NCI-H510A (cell line): ENCODE results near the gene PXK.

Experiments
- DNase-seq: peaks from one replicate; lab custom pipeline; 2025; lab: John Stamatoyannopoulos, UW

PXK gene

GRCh38 chr3:58347984-58348383 lies 15.3 kb downstream of the PXK start:
- DNase-seq: no peak

DNA sequence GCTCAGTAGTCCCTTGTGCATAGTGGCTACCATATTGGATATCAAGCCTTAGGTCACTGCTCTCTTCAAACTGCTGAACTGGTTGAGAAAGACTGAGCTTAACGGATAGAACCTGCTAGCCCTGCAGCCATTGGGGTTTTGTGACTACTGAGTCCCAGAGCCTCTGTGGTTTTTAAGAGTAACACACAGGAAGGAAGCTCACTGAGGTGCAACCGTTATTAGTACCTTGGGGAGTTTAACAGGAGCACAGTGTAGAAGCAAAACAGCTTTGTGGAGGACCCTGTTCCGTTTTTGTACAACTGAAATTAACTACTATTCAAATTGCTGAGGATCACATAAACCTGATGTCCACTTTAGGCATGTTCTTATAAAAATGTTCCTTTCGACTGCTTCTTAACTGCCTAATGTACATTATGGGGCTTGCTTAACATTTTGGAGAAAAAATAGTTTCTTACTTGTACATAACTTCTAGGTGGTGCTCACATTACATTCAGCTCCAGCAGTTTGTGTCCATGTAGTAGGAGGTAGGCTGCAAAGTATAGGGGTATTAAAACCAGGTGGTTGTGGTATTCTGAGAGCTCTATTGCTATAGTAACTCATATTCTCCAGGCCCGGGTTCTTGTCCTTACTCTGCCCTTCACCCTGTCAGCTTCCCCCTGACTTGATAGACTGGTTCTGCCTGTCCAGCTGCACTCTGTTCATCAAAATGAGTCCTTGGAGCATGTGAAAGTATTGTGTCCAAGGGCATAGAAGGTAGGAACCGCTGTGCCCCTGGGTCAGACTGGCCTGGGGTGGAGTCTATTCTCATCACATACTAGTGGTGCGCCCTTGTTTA lies 17.3 kb downstream of the PXK start:
- no peak for DNase-seq

DNA sequence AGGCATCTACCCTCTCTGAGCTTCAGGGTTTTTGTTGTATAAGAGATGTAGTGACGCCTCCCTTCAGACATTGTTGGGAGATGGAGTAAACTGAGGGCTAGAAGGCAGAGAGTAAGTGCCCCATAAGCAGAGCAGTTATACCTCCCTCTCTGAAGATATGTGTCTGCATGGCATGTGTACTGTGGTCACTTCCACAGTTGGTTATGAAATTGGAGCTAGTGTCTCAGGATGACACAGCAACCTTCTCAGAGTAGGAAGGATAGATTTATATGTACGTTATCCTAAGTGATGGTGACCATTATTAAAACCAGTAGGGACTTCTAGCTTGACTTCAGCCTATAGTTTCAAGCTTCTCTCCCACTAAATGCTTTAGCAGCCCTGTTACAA lies 17.9 kb downstream of the PXK start:
- DNase-seq: no peak

DNA sequence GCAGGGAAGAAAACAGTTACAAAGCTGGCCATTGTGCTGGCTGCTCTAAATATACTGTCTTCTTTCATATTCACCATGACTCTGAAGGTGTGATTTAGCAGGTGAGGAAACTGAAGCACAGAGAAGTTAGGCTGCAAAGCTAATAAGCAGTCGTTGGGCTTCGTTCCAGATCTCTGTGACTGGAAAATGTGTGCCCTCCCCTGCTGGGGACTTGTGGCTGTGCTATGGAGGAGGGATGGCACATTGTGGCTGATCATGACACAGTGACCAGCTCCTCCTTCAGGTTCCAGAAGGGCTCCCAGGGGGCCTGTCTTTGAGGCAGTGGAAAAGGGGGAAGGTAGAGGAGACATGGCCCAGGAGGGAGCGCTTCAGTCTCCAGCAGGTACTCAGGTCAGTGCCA lies 19.2 kb downstream of the PXK start:
- no peak for DNase-seq

- DNase-seq: no peak
These were observed 19.9 kb downstream of the PXK start for GRCh38 chr3:58352626-58353025.

DNA sequence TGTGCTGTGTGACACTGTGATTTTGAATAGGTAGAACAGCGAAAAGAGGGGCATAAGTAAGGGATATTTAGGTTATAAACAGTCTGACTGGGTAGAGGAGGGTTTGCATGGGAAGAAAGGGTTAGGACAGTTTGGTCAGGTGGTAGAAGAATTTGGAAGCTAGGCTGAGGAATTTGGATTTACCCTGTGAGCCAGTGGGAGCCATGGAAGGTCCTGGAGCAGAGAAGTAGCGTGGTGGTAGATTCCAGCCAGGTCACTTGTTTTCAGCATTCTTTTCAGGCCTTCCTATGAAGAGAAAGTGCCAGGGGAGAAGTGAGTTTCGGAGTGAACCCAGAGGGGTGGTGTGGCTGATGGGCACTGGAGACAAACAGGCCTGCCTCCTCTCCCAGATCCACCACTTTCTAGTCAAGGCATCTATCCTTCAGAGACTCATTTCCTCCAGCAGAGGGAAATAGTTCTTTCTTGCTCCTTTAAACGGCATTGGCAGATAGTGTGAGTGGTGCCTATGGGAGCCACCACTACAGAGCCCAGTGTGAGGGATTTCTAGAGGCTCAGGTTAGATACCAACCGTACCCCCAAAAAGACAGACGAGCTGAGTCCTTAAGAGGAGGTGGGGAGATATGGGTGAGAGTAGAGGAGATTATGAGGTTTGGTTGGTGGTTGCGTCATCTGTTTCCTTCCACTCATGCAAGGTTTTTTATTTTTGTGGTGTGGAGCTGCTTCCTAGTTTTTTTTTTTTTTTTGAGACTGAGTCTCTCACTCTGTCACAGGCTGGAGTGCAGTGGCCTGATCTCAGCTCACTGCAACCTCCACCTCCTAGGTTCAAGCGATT lies 21.2 kb downstream of the PXK start:
- DNase-seq: no peak

GRCh38 chr3:58355179-58355578 lies 22.5 kb downstream of the PXK start:
- no peak for DNase-seq

DNA sequence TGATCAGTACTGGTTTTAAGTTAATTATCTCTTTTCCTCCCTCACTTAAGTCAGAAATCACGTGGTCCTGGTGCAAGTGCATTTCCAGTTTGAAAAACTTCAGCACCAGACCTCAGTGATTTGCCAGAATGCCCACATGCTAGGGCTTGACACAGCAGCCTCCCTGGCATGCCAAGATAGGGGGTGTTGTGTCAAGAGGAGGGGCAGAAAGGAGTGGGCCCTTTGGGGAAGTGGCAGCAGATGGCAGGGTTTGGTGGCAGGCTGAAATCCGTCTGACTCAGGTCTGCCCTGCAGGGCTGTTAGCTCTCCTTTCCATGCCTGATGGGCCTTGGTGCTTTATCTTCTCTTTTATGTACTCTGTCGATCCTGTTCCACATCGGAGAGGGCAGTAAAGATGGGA lies 23.4 kb downstream of the PXK start:
- no peak for DNase-seq

- DNase-seq: no peak
These were observed 24.7 kb downstream of the PXK start for GRCh38 chr3:58357402-58357801.

DNA sequence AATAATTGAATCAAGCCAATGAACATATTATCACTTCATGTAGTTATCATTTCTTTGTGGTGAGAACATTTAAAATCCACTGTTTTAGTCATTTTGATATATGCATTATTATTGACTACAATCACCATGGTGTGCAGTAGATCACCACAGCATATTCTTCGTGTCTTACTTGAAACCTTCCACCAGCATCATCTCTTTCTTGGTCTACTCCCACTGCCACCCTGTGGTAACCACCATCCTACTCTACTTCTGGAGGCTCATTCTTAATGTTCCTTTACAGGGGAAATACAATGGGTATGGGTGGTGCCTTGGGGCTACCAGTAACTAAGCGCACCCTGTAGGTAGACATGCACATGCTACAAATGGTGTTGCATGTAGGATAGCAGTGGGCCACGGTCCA lies 25.4 kb downstream of the PXK start:
- DNase-seq: no peak

DNA sequence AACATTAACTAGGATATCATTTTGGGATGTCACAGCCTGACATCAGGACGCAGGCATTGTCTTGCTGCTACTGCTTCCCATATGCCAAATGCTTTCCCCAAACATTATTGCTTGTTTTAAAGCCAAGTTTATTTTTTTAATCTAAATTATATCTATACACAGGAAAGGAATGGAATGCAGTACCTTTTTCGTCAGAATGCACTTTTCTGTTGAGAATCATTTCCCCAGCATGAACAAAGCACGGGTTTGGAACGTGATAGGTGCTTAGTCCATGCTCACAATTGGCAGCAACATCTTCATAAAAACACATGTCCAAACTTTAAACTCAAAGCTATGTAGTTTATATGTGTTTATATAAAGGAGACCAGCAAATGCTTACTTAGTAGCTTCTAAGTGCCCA lies 26.1 kb downstream of the PXK start:
- DNase-seq: no peak

- no peak for DNase-seq
These were observed 26.9 kb downstream of the PXK start for GRCh38 chr3:58359621-58360020.

DNA sequence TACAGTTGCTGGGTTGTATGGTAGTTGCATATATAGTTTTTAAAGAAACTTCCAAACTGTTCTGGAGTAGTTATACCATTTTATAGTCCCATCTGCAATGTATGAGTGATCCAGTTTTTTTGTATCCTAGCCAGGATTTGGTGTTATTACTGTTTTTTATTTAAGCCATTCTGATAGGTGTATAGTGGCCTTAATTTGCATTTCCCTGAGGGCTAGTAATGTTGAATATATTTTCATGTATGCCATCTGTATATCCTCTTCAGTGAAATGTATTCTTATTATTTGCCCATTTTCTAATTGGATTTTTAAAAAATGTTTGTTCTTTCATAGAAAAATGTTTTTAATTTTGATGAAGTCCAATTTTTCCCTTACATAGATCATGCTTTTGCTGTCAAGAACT lies 29.2 kb downstream of the PXK start:
- no peak for DNase-seq

DNA sequence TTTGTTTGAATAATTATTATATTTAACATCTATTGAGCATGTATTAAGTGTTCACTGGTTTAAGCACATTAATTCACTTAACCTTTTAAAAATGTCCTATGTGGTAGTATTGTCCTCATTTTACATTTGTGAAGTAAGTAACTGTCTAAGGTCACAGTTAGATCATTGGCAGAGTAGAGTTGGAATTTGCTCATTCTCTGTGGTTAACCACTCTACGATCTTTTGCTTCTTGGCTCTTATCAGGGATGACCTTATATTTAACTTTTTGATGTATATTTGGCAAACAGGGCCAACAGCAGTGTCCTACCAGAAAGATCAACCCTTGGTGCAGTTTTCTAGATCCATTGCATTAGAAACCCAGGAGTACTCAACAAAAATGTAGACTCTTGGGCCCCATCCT lies 34.0 kb downstream of the PXK start:
- DNase-seq: no peak

DNA sequence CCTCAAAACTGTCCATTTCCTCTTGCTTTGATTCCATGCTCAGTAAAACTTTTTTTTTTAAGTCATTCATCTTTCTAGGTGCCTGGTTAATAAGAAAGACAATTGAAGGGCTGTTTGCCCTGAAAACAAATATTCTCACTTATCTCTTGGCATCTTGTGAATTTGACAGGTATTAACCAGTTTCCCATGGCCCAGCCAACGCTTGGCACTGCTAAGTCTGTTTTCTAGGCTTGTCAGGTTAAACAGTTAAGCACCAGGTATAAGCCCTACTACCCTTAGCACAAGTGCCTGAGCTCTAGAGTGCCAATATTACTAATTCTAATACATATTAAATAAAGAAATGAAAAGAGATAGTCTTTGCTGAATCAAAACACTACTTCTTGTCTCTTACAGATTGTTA lies 36.3 kb downstream of the PXK start:
- DNase-seq: no peak

GRCh38 chr3:58369876-58370275 lies 37.2 kb downstream of the PXK start:
- no peak for DNase-seq

DNA sequence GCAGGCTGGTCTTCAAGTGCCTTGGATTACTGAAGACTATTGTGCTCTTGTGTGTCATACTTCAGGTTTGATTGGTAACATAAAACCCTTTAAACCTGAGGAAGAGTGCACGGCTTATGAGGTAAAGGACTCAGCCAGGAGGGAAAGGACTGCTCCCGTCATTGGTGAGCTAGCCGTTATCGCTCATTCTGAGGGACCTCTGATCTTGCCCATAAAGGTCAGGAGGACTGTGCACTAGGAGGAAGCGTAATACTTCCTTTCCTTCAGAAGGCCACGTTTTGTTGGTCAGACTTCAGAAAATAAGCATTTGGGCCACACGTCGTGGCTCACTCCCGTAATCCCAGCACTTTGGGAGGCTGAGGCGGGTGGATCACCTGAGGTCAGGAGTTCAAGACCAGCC lies 37.7 kb downstream of the PXK start:
- DNase-seq: no peak

DNA sequence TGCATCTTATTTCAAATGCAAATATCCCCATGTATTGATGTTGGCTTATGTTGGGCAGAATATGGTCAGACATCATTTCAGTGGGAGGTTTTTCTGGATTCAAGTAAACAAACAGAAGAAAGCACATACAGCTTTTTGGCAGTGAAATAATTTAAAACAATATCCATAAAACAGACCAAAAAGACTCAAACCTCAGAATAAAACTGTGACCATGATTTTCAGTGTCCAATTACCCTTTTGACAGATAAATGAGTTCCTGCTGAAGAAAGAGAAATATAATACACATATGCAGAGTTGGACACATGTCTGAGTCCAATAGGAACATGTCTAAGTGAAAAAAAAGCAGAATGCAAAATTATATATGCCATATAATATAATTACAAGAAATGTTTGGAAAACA lies 39.1 kb downstream of the PXK start:
- no peak for DNase-seq

DNA sequence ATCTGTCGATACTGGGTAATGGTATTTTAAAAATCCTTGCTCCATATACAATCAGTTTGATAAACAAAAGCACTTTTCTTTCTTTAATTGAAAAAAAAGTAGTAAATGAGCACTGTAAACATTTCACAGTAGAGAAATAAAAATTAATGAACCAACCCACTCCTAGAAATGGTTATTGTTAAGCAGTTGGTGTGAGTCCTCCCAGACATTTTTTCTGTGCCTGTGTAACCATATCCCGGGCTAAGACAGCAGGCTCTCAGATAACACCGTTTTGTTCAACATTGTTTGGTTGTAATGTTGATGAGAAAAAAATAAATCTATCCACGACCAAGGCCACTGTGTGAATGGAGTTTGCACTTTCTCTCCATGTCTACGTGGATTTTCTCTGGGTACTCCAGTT lies 42.6 kb downstream of the PXK start:
- no peak for DNase-seq

GRCh38 chr3:58377168-58377567 lies 44.5 kb downstream of the PXK start:
- no peak for DNase-seq

DNA sequence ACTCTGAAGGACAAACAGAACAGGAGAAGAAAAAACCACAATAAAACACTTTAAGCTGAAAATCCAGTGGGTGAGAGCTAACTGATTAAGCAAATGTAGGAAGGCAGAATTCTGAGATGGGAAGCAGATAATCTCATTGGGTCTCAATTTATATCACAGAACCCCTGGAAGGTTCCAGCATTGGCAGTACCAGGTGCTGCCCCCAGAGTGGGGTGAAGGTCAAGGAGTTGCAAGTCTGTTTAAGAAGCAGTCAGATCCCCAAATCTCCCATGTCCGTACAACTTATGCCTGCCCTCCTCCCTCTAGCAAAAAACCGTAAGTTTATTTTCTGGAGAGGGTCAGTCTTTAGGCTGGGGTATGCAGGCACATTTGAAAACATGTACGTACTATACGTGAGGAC lies 45.1 kb downstream of the PXK start:
- no peak for DNase-seq

DNA sequence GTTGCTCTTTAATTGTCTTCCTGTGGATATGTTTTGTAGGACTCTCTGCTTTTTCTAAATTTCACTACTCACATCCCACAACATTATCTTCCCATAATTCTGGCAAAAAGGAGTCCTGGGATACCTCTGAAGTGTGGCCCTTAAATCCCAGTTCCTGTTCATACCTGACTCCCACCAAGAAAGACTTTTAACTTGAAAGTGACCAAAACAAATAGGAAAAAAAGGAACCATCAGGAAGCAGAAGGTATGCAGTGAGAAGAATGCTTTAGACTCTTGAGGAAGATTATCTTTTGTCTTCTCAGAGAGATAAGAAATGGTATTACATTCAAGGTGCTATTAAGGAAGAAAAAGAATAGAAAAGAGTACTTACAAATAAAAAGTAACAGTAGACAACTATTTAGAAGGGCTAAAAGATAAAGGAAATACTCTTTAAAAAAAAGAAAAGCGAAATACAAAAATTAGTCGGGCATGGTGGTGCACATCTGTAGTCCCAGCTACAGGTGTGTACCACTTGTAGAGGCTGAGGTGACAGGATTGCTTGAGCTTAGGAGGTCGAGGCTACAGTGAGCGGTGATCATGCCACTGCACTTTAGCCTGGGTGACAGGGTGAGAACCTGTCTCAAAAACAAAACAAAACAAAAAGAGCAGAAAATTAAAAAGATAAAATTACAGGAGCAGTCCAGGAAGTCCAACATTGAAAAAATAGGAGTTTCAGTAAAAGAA lies 46.8 kb downstream of the PXK start:
- DNase-seq: no peak

DNA sequence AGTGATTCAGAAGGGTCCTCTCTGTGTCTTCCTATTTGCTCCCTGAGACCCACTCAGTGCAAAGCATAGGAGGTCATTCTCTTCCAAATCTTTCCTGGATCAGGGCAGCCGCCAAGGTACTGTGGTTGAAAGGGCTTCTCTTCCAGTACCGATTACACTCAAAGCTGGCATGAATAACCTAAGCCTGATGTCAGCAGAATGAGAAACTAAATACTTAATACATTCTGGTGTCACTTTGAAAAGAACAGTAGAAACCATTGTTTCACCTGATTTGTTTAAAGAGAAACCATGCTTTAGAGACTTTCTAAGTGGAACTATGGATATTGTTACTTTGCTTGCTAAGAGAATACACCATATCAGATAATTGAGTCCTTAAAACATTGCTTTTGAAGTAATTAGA lies 50.8 kb downstream of the PXK start:
- DNase-seq: no peak
